GM18498 (cell line): Measurements from ENCODE around the gene NNT.

Experiments
- ATAC-seq: cut with Tn5 transposase; IDR thresholded peaks from one replicate; pipeline ENCODE4 v1.9.1; 2021; ENCODE audit warnings: mild to moderate bottlenecking, moderate library complexity; ENCODE audit not compliant: unreplicated experiment

The NNT gene

GRCh38 chr5:43622074-43622473, 19.1 kb downstream of the NNT start:
- no peak for ATAC-seq

- no peak for ATAC-seq
These were observed 20.2 kb downstream of the NNT start for GRCh38 chr5:43623048-43623680.

- no peak for ATAC-seq
These were observed 24.0 kb downstream of the NNT start for GRCh38 chr5:43627028-43627427.

GRCh38 chr5:43631182-43631910, 28.4 kb downstream of the NNT start:
- ATAC-seq, result peak; percentile 91

- ATAC-seq, result no peak
These were observed 31.6 kb downstream of the NNT start for GRCh38 chr5:43634621-43635020.

DNA sequence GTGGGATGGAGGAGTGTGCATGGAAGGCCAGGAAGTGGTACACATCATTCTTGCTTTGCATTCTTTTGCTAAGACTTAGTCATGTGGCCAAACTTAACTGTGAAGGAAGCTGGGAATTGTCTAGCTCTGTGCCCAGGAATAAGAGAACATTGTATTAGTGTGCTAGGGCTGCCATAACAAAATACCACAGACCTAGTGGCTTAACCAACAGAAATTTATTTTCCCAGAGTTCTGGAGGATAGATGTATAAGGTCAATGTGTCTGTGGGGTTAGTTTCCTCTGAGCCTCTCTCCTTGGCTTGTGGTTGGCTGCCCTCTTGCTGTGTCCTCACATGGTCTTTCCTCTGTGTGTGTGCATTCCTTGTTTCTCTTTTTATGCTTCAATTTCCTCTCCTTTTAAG, 32.4 kb downstream of the NNT start:
- no peak for ATAC-seq

GRCh38 chr5:43636076-43636475, 33.1 kb downstream of the NNT start:
- ATAC-seq, result no peak

GRCh38 chr5:43637416-43637815, 34.4 kb downstream of the NNT start:
- no peak for ATAC-seq

DNA sequence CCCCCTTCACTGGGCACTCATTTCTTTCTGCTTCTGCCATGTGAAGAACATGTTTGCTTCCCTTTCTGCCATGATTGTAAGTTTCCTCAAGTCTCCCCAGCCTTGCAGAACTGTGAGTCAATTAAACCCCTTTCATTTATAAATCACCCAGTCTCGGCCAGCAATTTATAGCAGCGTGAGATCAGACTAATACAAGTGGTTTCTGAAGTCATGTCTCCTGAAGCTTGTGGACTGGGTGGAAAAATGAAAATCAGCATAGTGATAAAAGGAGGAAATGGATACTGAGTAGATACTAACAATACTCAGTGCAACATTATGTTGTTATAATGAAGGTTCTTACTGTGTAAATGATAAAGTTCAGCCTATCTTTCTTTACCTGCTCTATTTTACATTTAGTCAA, 35.1 kb downstream of the NNT start:
- no peak for ATAC-seq

DNA sequence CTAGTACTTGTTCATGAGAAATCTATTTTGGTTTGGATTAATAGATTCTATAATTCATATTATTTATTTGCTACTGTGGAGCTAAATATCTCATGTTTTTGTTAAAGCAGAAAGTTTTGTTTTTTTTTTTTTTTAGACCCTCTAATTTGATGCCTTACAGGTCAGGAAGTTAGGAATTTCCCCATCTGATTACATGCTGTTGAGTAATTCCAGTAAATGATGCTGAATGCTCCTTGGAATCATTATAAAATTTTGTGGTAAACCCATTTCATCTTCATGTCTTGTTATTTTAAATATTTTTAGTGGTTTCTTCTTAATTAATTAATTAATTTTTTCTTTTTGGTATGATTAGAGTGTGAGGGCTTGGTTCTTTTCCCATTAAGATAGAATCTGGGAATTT, 35.6 kb downstream of the NNT start:
- no peak for ATAC-seq

- no peak for ATAC-seq
These were observed 36.6 kb downstream of the NNT start for GRCh38 chr5:43639566-43639965.

- ATAC-seq, result no peak
These were observed 39.4 kb downstream of the NNT start for GRCh38 chr5:43642428-43642827.

- ATAC-seq, result no peak
These were observed 40.3 kb downstream of the NNT start for GRCh38 chr5:43643327-43643726.

DNA sequence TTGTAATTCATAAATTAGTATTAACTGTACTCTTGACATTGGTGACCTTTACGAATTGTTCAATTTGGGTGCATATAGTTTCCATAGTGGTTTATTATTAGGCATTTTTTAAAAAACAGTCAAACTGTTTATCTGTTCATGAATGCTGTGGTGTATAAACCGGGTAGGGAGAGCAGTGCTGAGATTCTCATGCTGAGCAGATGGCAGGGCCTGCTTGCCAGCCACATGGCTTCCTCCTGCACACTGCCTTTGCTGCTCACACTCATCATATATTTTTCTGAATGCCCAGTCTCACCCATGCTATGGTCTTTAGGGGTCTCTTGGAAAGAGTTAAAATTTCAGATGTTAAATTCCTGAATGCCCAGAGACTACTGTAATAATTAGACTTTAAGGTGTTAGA, 40.8 kb downstream of the NNT start:
- ATAC-seq, result no peak

DNA sequence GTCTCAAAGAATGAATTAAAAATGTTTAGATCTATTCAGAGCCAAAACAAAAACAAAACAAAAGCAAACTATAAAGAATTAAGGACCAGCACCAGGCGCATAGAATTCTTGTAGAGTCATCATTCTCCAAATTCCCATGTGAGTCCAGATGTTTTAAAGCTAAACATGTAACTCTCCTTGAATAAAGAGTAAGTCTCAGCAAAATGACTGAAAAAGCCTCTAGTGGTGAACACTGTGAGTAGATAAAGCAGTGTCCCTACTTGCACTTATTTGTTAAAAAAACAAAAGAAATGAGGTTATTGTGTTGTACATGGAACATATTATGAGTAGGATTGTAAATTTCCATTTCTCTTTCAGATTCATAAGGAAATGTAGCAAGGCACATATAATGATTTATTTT, 44.0 kb downstream of the NNT start:
- no peak for ATAC-seq

DNA sequence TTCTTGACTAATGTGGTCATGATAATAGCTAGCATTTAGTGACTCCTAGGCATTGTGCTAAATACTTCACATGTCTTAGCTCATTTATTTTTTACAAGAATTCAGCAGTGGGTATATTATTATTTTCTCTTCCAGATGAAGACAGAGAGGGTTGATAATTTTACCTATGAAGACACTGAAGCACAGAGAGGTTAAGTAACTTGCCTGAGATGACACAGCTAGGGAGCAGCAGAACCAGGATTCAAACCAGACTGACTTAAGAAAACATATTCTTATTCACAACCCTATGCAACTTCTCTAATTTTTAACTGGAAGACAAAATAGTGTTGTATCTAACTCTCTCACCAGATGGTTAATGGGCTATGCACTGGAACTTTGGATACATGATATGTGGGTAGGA, 44.8 kb downstream of the NNT start:
- ATAC-seq, result no peak

DNA sequence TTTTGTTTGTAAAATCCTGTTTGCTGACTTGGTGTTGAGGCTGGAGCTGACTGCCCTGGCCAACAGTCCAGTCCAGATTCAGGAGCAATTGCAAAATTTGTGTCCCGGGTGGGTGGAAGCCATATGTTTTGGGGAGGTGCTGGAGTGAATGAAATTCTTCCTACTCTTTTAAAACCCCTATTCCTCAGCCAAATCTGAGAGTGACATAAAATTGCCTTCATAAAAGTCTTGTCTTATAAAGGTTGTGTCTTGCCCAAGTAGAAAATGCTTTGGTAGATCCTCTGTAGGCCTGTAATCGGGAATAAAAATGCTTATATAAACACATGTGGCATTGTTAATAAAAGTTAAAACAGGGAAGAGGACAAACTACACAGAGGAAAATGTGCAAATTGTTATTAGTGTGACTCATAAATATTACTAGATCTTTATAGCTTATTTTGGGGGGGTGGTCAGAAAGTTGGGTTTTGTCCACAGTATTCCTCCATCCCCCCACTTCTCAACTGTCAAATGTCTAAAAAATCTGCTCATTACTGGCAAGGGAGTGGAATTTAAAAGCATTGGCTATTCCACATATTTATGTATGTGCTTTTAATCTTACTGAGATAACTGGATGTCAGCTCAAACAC, 45.6 kb downstream of the NNT start:
- ATAC-seq, result no peak

DNA sequence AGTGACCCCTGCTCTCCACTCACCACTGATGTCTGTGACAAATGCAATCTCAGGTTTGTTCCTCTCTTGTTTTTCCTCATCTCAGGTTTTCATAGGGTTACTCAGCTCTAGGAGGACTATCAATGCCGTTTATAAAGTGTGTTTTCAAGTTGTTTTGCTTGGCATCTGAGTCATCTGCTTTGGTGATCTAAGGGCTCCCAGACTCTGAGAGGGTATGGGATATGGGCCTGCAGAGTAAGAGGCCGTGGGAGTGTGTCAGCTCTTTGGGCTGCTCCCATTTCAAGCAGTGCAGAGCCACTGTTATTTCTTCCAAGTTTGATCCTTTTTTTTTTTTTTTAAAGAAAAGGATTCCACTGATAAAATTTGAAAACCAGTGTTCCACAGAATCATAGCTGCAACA, 46.3 kb downstream of the NNT start:
- ATAC-seq, result no peak

GRCh38 chr5:43652537-43653302, 49.7 kb downstream of the NNT start:
- ATAC-seq, result no peak

DNA sequence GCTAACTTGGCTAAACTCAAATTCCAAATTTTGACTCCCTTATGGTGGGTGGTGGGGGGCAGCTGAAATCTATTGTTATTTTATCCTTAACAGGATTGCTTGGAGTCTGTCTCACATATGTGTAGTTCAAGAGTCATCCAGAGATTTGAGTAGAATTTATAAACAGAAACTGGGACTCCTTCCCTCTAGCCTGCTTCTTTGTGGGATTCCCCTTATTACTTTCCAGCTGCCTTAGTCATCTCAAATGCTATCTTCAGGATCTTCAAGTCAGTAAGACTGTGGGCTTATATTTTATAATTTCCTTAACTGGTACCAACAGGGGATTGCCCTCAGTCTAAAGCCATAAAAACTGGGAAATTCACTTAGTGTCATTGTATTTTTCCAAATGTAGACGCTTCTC, 55.5 kb downstream of the NNT start:
- no peak for ATAC-seq

DNA sequence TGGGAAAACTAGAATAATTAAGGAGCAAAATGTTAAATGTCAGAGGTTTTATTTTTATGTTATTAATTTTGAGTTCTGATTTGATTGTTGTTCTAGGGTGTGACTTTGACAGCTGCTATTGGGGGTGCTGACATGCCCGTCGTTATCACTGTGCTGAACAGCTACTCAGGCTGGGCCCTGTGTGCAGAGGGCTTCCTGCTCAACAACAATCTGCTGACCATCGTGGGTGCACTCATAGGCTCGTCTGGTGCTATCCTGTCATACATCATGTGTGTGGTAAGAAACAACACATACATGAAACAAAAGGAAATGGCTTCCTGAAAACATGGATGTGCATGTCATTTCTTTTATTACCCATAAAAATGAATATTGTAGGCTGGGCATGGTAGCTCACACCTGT, 56.1 kb downstream of the NNT start:
- no peak for ATAC-seq

DNA sequence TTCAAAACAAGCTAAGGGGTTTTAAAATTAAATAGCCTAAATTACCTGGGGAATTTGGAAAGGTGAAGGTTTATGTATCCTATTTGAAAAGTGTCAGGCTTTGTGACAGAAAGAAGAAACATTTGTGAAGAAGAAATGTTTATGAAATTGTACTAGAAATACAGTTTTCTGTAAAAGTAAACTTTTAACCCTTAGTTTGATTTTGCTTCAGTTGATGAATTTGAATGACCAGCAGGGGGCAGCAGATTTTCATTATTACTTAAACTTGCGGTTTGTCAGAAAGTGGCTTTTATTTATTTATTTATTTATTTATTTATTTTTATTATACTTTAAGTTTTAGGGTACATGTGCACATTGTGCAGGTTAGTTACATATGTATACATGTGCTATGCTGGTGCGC, 58.1 kb downstream of the NNT start:
- ATAC-seq, result no peak
